ENCODE data around the gene EVI5L. TPM values are rescaled to one million over a fixed set of nuclear protein-coding genes. Genes with fewer than 3 reads are reported as not detected.

The EVI5L gene
- polyA plus RNA-seq, 1 experiment, result 11.7 TPM

- H3K27me3 ChIP-seq (ENCODE audit: control insufficient read depth, insufficient read depth, low read length), result peaks cover 3% of the 10 kb centered on the region
- TF ChIP-seq, protein P1, sequence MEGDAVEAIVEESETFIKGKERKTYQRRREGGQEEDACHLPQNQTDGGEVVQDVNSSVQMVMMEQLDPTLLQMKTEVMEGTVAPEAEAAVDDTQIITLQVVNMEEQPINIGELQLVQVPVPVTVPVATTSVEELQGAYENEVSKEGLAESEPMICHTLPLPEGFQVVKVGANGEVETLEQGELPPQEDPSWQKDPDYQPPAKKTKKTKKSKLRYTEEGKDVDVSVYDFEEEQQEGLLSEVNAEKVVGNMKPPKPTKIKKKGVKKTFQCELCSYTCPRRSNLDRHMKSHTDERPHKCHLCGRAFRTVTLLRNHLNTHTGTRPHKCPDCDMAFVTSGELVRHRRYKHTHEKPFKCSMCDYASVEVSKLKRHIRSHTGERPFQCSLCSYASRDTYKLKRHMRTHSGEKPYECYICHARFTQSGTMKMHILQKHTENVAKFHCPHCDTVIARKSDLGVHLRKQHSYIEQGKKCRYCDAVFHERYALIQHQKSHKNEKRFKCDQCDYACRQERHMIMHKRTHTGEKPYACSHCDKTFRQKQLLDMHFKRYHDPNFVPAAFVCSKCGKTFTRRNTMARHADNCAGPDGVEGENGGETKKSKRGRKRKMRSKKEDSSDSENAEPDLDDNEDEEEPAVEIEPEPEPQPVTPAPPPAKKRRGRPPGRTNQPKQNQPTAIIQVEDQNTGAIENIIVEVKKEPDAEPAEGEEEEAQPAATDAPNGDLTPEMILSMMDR (IDR thresholded peaks at IDR 0.05; ENCODE audit: insufficient read depth, low read depth, low read length), result no peak
- POLR2A ChIA-PET, result no interaction called here
- CTCF ChIA-PET, result interaction anchor here (0.7 to 4.4 kb wide), 15 partner anchors 10 to 699 kb away, joined by 3 to 67 read pairs (median 6); partner anchors contain the start of genes MCEMP1 and TRAPPC5
- DNase-seq (ENCODE audit: low read depth), result no peak
- no peak overlapping the region for H3K4me3 ChIP-seq (ENCODE audit: low read depth, low read length)
- no peaks in the 10 kb centered on the region for H3K36me3 ChIP-seq (ENCODE audit: control insufficient read depth, insufficient read depth, low read length)
These were observed 28.9 kb upstream of the EVI5L start for GRCh38 chr19:7801020-7801570.

DNA sequence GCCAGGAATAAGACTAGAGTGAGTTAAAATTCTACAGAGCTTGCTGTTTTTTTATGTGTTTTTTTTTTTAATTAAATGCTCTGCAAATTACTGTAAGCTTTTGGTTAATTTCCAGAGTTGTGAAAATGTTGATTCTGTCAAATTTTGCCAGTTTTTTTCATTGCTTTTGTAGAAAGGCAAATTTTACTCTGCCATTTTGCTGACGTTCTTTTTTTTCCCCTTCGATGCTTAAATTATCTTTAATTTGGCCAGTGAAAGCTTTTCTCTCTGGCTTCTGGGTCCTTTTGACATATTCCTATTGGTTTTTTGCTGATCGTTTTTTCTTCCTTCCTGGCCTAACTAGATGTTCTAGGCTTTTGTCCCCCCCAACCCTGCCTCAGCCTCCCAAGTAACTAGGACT lies 23.8 kb upstream of the EVI5L start:
- Histone ChIP-seq H3K4me3 (ENCODE audit: low read depth, low read length) (no peak overlapping the region), H3K36me3 (ENCODE audit: control insufficient read depth, insufficient read depth, low read length) (no peaks in the 10 kb centered on the region), H3K27me3 (ENCODE audit: control insufficient read depth, insufficient read depth, low read length) (no peaks in the 10 kb centered on the region; the same call in 1 of the 2 replicates)
- TF ChIP-seq, protein P1 (IDR thresholded peaks at IDR 0.05; ENCODE audit: insufficient read depth, low read depth, low read length), result no peak
- no peak for DNase-seq (ENCODE audit: low read depth)
- CTCF ChIA-PET, result interaction anchor here (0.7 to 1.1 kb wide), 2 partner anchors 23 to 238 kb away, joined by 3 to 4 read pairs; no protein-coding TSS in a partner anchor
- POLR2A ChIA-PET, result no interaction called here

- TF ChIP-seq, protein P1 (IDR thresholded peaks at IDR 0.05; ENCODE audit: insufficient read depth, low read depth, low read length), result no peak
- ChIA-PET POLR2A (no interaction called here), CTCF (interaction anchor here (1.1 kb wide), 1 partner anchor 239 kb away, joined by 4 read pairs; no protein-coding TSS in a partner anchor)
- no peak overlapping the region for H3K4me3 ChIP-seq (ENCODE audit: low read depth, low read length)
- DNase-seq (ENCODE audit: low read depth), result no peak
- H3K36me3 ChIP-seq (ENCODE audit: control insufficient read depth, insufficient read depth, low read length), result no peaks in the 10 kb centered on the region
- no peaks in the 10 kb centered on the region; the same call in 1 of the 2 replicates for H3K27me3 ChIP-seq (ENCODE audit: control insufficient read depth, insufficient read depth, low read length)
These were observed 23.1 kb upstream of the EVI5L start for GRCh38 chr19:7806876-7807275.

DNA sequence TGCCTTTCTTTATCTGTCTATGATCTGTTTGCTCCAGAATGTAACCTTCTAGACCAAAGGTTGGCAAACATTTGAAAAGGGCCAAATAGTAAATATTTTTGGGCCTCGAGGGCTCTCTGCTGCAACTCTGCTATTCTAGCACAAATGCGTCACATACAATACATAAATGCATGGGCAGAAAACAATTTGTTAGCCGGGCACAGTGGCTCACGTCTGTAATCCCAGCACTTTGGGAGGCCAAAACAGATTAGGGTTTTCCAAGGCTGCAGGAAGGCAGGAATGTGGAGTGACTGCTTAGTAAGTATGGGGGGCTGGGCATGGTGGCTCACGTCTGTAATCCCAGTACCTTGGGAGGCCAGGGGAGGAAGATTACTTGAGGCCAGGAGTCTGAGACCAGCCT lies 21.9 kb upstream of the EVI5L start:
- TF ChIP-seq, protein P1 (IDR thresholded peaks at IDR 0.05; ENCODE audit: insufficient read depth, low read depth, low read length), result no peak
- Histone ChIP-seq H3K4me3 (ENCODE audit: low read depth, low read length) (no peak overlapping the region), H3K36me3 (ENCODE audit: control insufficient read depth, insufficient read depth, low read length) (no peaks in the 10 kb centered on the region), H3K27me3 (ENCODE audit: control insufficient read depth, insufficient read depth, low read length) (no peaks in the 10 kb centered on the region; the same call in 1 of the 2 replicates)
- ChIA-PET POLR2A (no interaction called here), CTCF (interaction anchor here (1.6 to 1.8 kb wide), 2 partner anchors 8 to 240 kb away, joined by 3 to 8 read pairs; no protein-coding TSS in a partner anchor)
- no peak for DNase-seq (ENCODE audit: low read depth)

DNA sequence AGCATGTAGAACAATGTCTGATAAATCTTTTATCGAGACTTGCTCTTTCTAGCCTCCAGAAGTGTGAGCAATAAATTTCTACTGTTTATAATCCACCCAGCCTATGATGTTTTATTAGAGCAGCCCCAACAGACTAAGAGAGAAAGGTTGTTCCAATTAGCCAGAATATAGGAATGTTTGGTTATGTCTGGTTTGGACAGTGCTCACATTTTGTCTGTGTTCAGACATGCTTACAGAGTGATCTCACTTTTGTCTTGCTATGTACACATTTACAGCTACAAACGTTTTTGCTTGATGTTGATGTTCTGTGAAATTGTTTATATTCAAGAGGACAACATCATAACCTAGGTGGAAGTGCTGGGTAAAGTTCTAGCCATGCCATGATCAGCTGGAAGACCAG lies 18.0 kb upstream of the EVI5L start:
- H3K27me3 ChIP-seq (ENCODE audit: control insufficient read depth, insufficient read depth, low read length), result peaks cover 1% of the 10 kb centered on the region; the same call in 1 of the 2 replicates
- TF ChIP-seq, protein P1 (IDR thresholded peaks at IDR 0.05; ENCODE audit: insufficient read depth, low read depth, low read length), result no peak
- POLR2A ChIA-PET, result no interaction called here
- DNase-seq (ENCODE audit: low read depth), result no peak
- H3K36me3 ChIP-seq (ENCODE audit: control insufficient read depth, insufficient read depth, low read length), result no peaks in the 10 kb centered on the region
- CTCF ChIA-PET, result interaction anchor here (1.3 to 3.4 kb wide), 3 partner anchors 12 to 243 kb away, joined by 5 to 12 read pairs (median 6); partner anchors contain the start of gene TRAPPC5
- H3K4me3 ChIP-seq (ENCODE audit: low read depth, low read length), result no peak overlapping the region

All from BJ (cell line).